WTC11 (cell line): ENCODE data around the gene FAM114A1. TPM values are rescaled to one million over a fixed set of nuclear protein-coding genes. Genes with fewer than 3 reads are reported as not detected.
"Not testable (repeated sequence)": the region's sequence is repeated elsewhere in the genome, so short reads cannot be mapped to it uniquely, and the experiment has no call there.

Source experiments
- ATAC-seq: fragments of 200-7000 bp; cut with Tn5 transposase; 2 replicates; pipeline ENCODE4 v1.10.0; 2021; ENCODE audit warnings: mild to moderate bottlenecking, moderate library complexity
- CTCF ChIA-PET: fragments of 300-600 bp; sonication (Branson Sonifier 250); formaldehyde crosslinking; loops from one replicate; lab custom pipeline; 2021; ENCODE audit warnings: antibody characterized with exemption; lab: Charles Lee
- POLR2A ChIA-PET: fragments of 350-600 bp; sonication (Branson Sonifier 250); formaldehyde crosslinking; loops from one replicate; lab custom pipeline; 2021; ENCODE audit warnings: antibody characterized with exemption; lab: Charles Lee
- DNase-seq: peaks from one replicate; pipeline ENCODE4 v3.0.0; 2021; ENCODE audit warnings: low spot score
- H3K27ac Mint-ChIP-seq: 2 replicates; pipeline ENCODE4 v1.8.0; 2021; ENCODE audit warnings: mixed read lengths
- H3K27me3 Mint-ChIP-seq: 2 replicates; pipeline ENCODE4 v1.8.0; 2021; ENCODE audit warnings: low read depth, mild to moderate bottlenecking, moderate library complexity, mixed read lengths
- H3K36me3 Mint-ChIP-seq: 2 replicates; pipeline ENCODE4 v1.8.0; 2021; ENCODE audit warnings: mixed read lengths
- H3K4me1 Mint-ChIP-seq: 2 replicates; pipeline ENCODE4 v1.8.0; 2022; ENCODE audit warnings: mixed read lengths
- H3K4me3 Mint-ChIP-seq: 2 replicates; pipeline ENCODE4 v1.8.0; 2021; ENCODE audit warnings: mild to moderate bottlenecking, moderate library complexity, mixed read lengths
- H3K9me3 Mint-ChIP-seq: 2 replicates; pipeline ENCODE4 v1.8.0; 2021; ENCODE audit warnings: mixed read lengths
- ATF3 ChIP-seq: sonication (generic); formaldehyde crosslinking; conservative IDR thresholded peaks from 2 replicates; pipeline ENCODE4 v1.8.1; 2022; ENCODE audit warnings: mild to moderate bottlenecking, missing genetic modification reagents
- CDX4 ChIP-seq: fragments of 250-450 bp; sonication (Bioruptor Pico); IDR thresholded peaks from 2 replicates; pipeline ENCODE4 v1.9.0; 2021; ENCODE audit warnings: moderate library complexity, mild to moderate bottlenecking, inconsistent platforms, borderline replicate concordance
- ESRRA ChIP-seq: sonication (generic); formaldehyde crosslinking; IDR thresholded peaks from 2 replicates; pipeline ENCODE4 v1.8.1; 2022; ENCODE audit warnings: mild to moderate bottlenecking, missing genetic modification reagents, borderline replicate concordance
- FOXP1 ChIP-seq: sonication (generic); formaldehyde crosslinking; IDR thresholded peaks from 2 replicates; pipeline ENCODE4 v1.8.0; 2022; ENCODE audit warnings: missing genetic modification reagents, mild to moderate bottlenecking, moderate library complexity, borderline replicate concordance
- GABPB1 ChIP-seq: sonication (generic); formaldehyde crosslinking; IDR thresholded peaks from 2 replicates; pipeline ENCODE4 v1.8.1; 2023; ENCODE audit warnings: mild to moderate bottlenecking, missing genetic modification reagents
- HMGA2 ChIP-seq: fragments of 250-450 bp; sonication (Bioruptor Pico); IDR thresholded peaks from 2 replicates; pipeline ENCODE4 v1.4.0; 2021; ENCODE audit warnings: mild to moderate bottlenecking, moderate library complexity
- IRF2 ChIP-seq: sonication (generic); formaldehyde crosslinking; IDR thresholded peaks from 2 replicates; pipeline ENCODE4 v1.8.0; 2022; ENCODE audit warnings: low read depth, missing genetic modification reagents, borderline replicate concordance
- MAX ChIP-seq: sonication (generic); formaldehyde crosslinking; IDR thresholded peaks from 2 replicates; pipeline ENCODE4 v1.8.0; 2022; ENCODE audit warnings: mild to moderate bottlenecking, missing genetic modification reagents
- MXD4 ChIP-seq: fragments of 250-450 bp; sonication (Bioruptor Pico); IDR thresholded peaks from 2 replicates; pipeline ENCODE4 v1.8.0; 2021; ENCODE audit warnings: mild to moderate bottlenecking, moderate library complexity, borderline replicate concordance
- NFE2L1 ChIP-seq: sonication (generic); formaldehyde crosslinking; IDR thresholded peaks from 2 replicates; pipeline ENCODE4 v1.8.1; 2023; ENCODE audit warnings: missing genetic modification reagents
- SOX15 ChIP-seq: fragments of 250-450 bp; sonication (Bioruptor Pico); IDR thresholded peaks from 2 replicates; pipeline ENCODE4 v1.9.0; 2021; ENCODE audit warnings: mild to moderate bottlenecking
- STAT6 ChIP-seq: sonication (generic); formaldehyde crosslinking; conservative IDR thresholded peaks from 2 replicates; pipeline ENCODE4 v1.8.1; 2023; ENCODE audit warnings: mild to moderate bottlenecking, low read depth, missing genetic modification reagents, moderate library complexity
- ZNF232 ChIP-seq: sonication (generic); formaldehyde crosslinking; IDR thresholded peaks from 2 replicates; pipeline ENCODE4 v1.8.0; 2022; ENCODE audit warnings: mild to moderate bottlenecking, missing genetic modification reagents
- ZNF263 ChIP-seq: sonication (generic); formaldehyde crosslinking; IDR thresholded peaks from 2 replicates; pipeline ENCODE4 v1.8.1; 2022; ENCODE audit warnings: low read depth, mild to moderate bottlenecking, moderate library complexity, missing genetic modification reagents
- ZNF396 ChIP-seq: fragments of 250-450 bp; sonication (Bioruptor Pico); IDR thresholded peaks from 2 replicates; pipeline ENCODE4 v1.8.0; 2021; ENCODE audit warnings: mild to moderate bottlenecking, moderate library complexity, borderline replicate concordance
- ZNF423 ChIP-seq: fragments of 250-450 bp; sonication (Bioruptor Pico); IDR thresholded peaks from 2 replicates; pipeline ENCODE4 v2.1.2; 2022; ENCODE audit warnings: mild to moderate bottlenecking, moderate library complexity
- ZNF512 ChIP-seq: sonication (generic); formaldehyde crosslinking; IDR thresholded peaks from 2 replicates; pipeline ENCODE4 v1.8.1; 2022; ENCODE audit warnings: missing genetic modification reagents, borderline replicate concordance
- ZNF671 ChIP-seq: fragments of 250-450 bp; sonication (Bioruptor Pico); IDR thresholded peaks from 2 replicates; pipeline ENCODE4 v1.8.0; 2021; ENCODE audit warnings: mild to moderate bottlenecking
- total RNA-seq: library from RNA; stranded (reverse); gene quantifications from 3 replicates; pipeline ENCODE4 v1.2.3, GENCODE V29; 2021
- TF ChIP-seq, protein P1 (sequence below): sonication (generic); formaldehyde crosslinking; IDR thresholded peaks from 2 replicates; pipeline ENCODE4 v1.8.0; 2023; ENCODE audit warnings: missing genetic modification reagents
- TF ChIP-seq, protein P2 (sequence below): fragments of 250-450 bp; sonication (Bioruptor Pico); IDR thresholded peaks from 2 replicates; pipeline ENCODE4 v1.9.0; 2021; ENCODE audit warnings: mild to moderate bottlenecking

FAM114A1 gene
- total RNA-seq, 1 experiment from 2014 or later = 17.6 TPM

DNA sequence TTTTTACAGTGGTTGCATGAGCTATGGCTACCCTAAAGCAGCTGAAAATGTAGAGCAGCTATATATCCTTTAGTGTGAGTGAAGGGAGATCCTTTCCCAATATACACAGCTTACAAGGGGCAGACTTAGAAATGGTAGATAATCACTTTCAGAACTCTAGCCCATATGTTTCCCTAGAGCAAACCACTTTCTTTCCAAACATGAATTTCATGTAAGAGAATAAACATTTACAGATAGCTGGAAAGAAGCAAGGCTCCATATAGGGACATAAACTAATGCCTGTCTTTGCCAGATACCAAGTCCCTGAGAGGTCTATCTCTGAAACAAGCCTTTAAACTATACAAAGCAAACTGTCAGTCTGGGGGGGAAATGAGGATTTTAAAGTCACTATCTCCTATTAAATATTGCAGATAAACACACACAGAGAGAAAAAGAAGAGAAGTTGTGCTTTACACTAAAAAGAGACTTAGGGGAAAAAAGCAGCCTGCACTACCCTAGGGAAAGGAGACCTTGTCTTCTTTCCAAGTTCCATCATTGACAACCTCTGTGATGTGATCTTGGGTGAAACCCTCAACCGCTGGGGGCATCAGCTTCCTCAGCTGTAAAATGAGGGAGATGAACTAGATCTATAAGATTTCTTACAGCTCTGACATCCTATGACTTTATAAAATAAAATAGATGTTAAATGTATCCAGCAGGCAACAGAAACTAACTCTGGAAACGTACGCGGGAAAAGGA lies 91.0 kb downstream of the FAM114A1 start:
- TF ChIP-seq STAT6 (CRISPR knock-in tag) = no peak
- no peak for TF ChIP-seq ZNF512
- no peak for TF ChIP-seq ZNF263
- TF ChIP-seq, protein P1, sequence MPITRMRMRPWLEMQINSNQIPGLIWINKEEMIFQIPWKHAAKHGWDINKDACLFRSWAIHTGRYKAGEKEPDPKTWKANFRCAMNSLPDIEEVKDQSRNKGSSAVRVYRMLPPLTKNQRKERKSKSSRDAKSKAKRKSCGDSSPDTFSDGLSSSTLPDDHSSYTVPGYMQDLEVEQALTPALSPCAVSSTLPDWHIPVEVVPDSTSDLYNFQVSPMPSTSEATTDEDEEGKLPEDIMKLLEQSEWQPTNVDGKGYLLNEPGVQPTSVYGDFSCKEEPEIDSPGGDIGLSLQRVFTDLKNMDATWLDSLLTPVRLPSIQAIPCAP (CRISPR knock-in tag) = no peak
- no peak for TF ChIP-seq ATF3
- no peak for TF ChIP-seq ZNF396 (CRISPR knock-in tag)
- no peak for TF ChIP-seq MXD4 (CRISPR knock-in tag)
- no peak for TF ChIP-seq ESRRA (CRISPR knock-in tag)
- TF ChIP-seq ZNF423 (CRISPR knock-in tag) = no peak
- TF ChIP-seq SOX15 (CRISPR knock-in tag) = no peak
- no peak for TF ChIP-seq HMGA2 (CRISPR knock-in tag)
- no peak for TF ChIP-seq FOXP1 (CRISPR knock-in tag)
- no peak for TF ChIP-seq ZNF232 (CRISPR knock-in tag)
- no peak for TF ChIP-seq NFE2L1 (CRISPR knock-in tag)
- no peak for TF ChIP-seq ZNF671 (CRISPR knock-in tag)
- TF ChIP-seq, protein P2, sequence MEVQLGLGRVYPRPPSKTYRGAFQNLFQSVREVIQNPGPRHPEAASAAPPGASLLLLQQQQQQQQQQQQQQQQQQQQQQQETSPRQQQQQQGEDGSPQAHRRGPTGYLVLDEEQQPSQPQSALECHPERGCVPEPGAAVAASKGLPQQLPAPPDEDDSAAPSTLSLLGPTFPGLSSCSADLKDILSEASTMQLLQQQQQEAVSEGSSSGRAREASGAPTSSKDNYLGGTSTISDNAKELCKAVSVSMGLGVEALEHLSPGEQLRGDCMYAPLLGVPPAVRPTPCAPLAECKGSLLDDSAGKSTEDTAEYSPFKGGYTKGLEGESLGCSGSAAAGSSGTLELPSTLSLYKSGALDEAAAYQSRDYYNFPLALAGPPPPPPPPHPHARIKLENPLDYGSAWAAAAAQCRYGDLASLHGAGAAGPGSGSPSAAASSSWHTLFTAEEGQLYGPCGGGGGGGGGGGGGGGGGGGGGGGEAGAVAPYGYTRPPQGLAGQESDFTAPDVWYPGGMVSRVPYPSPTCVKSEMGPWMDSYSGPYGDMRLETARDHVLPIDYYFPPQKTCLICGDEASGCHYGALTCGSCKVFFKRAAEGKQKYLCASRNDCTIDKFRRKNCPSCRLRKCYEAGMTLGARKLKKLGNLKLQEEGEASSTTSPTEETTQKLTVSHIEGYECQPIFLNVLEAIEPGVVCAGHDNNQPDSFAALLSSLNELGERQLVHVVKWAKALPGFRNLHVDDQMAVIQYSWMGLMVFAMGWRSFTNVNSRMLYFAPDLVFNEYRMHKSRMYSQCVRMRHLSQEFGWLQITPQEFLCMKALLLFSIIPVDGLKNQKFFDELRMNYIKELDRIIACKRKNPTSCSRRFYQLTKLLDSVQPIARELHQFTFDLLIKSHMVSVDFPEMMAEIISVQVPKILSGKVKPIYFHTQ (CRISPR knock-in tag) = no peak
- no peak for TF ChIP-seq IRF2 (CRISPR knock-in tag)
- no peak for TF ChIP-seq CDX4 (CRISPR knock-in tag)
- no peak for TF ChIP-seq MAX (CRISPR knock-in tag)
- no peak for TF ChIP-seq GABPB1 (CRISPR knock-in tag)
- TF ChIP-seq, all 79 proteins: peak for 0
- H3K4me3 Mint-ChIP-seq = no peak overlapping the region
- no peaks in the 10 kb centered on the region for H3K27me3 Mint-ChIP-seq
- POLR2A ChIA-PET = no interaction called here
- H3K4me1 Mint-ChIP-seq = peaks cover 3% of the 10 kb centered on the region; the same call in 1 of the 2 replicates
- DNase-seq (no peak), ATAC-seq (no peak)
- H3K27ac Mint-ChIP-seq = no peak overlapping the region
- peaks cover 16% of the 10 kb centered on the region for H3K9me3 Mint-ChIP-seq
- no peaks in the 10 kb centered on the region for H3K36me3 Mint-ChIP-seq
- CTCF ChIA-PET = no interaction called here

DNA sequence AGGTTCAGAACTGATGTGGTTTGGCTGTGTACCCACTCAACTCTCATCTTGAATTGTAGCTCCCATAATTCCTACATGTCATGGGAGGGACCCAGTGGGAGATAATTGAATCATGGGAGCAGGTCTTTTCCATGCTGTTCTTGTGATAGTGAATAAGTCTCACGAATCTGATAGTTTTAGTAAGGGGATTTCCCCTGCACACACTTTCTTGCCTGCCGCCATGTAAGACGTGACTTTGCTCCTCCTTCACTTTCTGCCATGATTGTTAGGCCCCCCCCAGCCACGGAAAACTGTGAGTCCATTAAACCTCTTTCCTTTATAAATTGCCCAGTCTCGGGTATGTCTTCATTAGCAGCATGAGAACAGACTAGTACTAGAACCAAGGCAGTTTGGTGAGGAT lies 91.6 kb downstream of the FAM114A1 start:
- H3K27ac Mint-ChIP-seq, H3K4me1 Mint-ChIP-seq, H3K4me3 Mint-ChIP-seq, ATAC-seq, CTCF ChIA-PET, POLR2A ChIA-PET, H3K27me3 Mint-ChIP-seq, H3K36me3 Mint-ChIP-seq, DNase-seq: not testable (repeated sequence)
- peaks cover 16% of the 10 kb centered on the region for H3K9me3 Mint-ChIP-seq
